HEK293T (cell line): ENCODE results near the gene HPCAL1.

ENCODE experiments used
- ARNT ChIP-seq: fragments of 450-650 bp; IDR thresholded peaks from 2 replicates; pipeline ENCODE4 v1.6.1; 2017; ENCODE audit warnings: mild to moderate bottlenecking
- FOXA1 ChIP-seq: fragments of 450-650 bp; IDR thresholded peaks from 2 replicates; pipeline ENCODE4 v1.6.1; 2016; ENCODE audit warnings: mild to moderate bottlenecking
- FOXM1 ChIP-seq: fragments of 450-650 bp; IDR thresholded peaks from 2 replicates; pipeline ENCODE4 v1.6.1; 2017; ENCODE audit warnings: mild to moderate bottlenecking, borderline replicate concordance
- PKNOX1 ChIP-seq: fragments of 450-650 bp; IDR thresholded peaks from 2 replicates; pipeline ENCODE4 v1.6.1; 2016
- SP1 ChIP-seq: fragments of 450-650 bp; IDR thresholded peaks from 2 replicates; pipeline ENCODE4 v1.6.1; 2017
- SUZ12 ChIP-seq: fragments of 450-650 bp; IDR thresholded peaks from 2 replicates; pipeline ENCODE4 v1.6.1; 2016; ENCODE audit warnings: mild to moderate bottlenecking

GRCh38 chr2:10355471-10356438 lies 53.1 kb downstream of the HPCAL1 start:
- TF ChIP-seq PKNOX1 (no peak), SP1 (no peak), FOXA1 (no peak), SUZ12 (no peak), FOXM1 (no peak), ARNT (no peak)
